Activated CD4-positive, alpha-beta T cell treated with anti-CD3 and anti-CD28 coated beads, Interleukin-2, amount 50 U/mL, for 48 hours (primary cell): ENCODE data around the gene BARX1.
"Not testable (repeated sequence)": the region's sequence is repeated elsewhere in the genome, so short reads cannot be mapped to it uniquely, and the experiment has no call there.

Experiments
- DNase-seq, 2 experiments: peaks; one replicate each; pipeline ENCODE4 v3.0.0-alpha.2; 2020

Gene BARX1

GRCh38 chr9:93950619-93951601 is 4.2 kb downstream of the BARX1 start:
- DNase-seq = no peak

DNA sequence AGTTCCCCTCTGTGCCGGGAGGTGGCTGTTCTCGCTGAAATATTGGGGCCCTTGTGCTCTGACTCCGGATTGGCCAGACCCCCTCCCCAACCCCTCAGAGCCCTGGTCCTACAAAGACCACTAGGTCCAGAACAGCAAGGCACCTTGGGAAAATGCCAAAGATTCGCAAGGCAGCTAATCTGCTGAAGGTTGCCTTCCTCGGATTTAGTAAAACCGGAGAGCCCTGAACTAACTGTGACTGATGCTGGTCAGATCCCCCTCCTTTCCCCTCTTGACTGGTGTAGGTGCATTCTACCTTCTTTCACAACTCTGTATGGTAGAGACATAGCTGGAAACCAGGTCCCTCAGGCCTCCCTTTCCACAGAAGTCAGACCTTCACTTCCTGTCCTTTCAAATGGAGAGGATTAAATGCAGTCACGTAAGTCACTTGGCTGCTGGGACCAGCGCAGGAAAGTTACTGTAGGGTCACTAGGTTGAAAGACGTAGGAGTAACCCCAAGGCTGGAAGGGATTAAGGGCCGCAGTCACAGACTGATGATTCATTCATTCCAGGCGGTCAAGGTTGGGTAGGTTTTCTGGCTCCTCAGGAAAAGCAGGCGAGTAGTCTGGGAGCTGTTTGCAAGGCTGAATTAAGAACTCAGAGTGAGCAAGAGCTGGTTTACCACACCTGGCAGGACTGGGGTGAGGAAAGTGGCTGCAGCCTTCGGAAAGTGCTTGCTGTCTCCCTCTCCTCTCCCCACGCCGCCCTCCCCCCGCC is 5.3 kb downstream of the BARX1 start:
- no peak for DNase-seq

DNA sequence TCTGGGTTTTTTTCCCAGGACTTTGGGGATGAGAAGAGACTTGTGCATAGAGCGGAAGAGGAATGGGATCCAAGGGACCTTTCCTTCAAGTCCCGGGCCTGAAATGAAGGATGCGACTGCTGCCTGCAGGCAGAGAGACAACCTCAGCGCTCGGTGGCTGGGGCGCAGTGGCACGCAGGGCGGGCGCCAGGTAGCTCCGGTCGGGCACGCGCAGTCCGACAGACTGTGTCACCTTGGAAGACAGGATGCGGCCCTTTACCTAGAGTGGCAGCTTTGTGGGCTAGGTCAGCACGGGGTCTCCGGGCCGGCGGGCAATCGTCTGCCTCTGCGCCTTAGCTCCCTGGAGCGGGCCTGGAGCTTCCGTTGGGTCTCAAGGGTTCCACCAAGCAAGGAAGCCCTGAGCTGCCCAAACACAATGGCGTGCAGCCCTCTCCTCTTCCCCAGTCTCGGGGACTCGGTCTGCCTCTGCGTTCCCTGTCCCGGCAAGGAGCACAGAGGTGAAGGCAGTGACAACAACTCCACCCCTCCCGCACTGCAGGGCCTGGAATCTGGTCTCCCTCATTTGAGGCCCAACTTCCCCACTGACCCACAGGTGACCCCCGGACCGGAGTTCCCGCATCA is 6.0 kb downstream of the BARX1 start:
- no peak for DNase-seq

DNA sequence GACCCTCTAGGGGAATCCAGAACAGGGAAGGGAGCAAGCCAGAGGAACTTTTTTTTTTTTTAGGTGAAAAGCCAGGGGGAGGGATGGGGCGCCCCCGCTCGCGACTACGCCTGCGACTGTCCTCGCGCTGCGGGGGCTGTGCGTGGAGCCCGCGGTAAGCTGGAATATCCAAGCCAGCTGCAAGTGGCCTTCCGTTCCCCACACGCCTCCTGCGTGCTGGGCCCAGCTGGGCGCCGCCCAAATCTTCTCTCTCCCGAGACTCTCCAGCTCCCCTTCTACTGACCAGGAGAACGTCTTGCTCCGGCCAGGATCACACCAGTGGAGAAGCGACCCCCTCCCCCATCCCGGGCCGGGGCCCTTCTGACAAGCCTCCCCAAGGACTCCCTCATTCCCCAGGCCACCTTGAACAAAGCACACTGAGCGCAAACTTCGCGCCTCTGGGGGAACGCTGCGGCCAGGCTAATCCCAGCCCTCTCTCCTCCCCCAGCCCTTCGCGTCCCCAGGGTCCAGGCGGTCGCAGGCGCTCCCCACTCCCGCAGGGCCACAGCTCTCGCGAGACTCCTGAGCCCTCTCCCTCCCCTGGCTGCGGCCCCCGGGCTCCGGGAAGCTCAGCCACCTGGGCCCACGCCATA is 6.6 kb downstream of the BARX1 start:
- no peak for DNase-seq

- no peak for DNase-seq
Measured at GRCh38 chr9:93947409-93948070, 7.6 kb downstream of the BARX1 start.

DNA sequence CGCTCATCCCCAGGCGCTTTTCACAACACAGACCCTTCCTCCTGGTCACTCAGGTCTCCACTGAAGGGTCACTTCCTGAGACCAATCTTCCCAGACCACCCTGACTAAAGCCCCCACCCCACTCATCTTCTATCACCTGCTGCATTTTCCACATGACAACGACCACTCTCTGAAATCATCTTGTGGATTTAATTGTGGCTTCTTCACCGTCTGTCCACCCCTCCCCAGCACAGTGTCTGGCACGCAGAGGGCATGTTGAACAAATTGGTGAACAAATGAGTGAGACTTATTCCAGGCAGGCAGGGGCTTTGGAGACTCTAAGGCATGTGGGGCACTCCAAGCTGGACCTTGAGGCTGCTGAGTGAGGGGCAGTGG is 8.8 kb downstream of the BARX1 start:
- no peak for DNase-seq

DNA sequence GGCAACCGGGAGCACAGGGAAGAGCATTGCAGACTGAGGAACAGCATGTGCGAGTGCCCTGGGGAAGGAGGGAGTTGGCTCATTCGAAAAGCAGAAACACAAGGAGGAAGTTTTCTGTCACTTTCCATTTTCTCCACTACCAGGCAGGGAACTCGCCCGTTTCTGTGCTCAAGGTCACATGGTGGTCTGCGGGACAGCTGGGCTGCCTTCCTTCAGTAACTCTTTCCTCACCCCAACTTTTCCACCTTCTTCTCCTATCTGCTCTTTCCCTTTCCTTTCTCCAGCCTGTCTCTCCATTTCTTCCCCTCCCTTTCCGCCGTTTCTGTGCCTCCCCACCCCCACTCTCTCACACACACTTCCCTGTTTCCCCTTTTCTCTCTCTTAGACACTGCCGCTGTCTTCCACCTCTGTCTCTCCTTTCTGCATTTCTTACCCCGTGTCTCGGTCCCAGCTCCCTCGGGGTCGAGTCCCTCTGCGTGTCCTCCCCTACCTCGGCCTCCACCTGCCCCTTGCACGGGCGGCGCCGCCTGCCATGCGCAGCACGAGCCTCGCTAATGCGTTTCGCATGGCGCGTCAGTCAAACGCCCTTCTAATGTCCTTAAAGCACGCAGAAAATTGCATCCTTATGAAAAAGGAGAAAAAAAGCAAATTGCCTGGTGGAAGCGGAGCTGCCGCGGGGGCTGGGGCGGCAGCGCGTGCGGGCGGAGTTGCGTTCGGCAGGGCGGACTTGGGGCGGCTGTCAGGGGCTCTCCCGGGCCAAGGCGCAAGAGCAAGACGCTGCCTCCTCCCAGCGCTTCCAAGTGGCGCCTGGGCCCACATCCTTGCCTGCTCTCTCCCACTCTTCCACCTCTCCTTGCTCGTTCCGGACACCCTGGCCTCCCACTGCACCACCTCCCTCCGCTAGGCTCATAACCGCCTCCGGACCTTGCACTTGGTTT is 9.5 kb downstream of the BARX1 start:
- DNase-seq = no peak

GRCh38 chr9:93944011-93944410 is 11.1 kb downstream of the BARX1 start:
- no peak for DNase-seq

- DNase-seq = no peak
Measured at GRCh38 chr9:93942161-93942560, 13.0 kb downstream of the BARX1 start.

DNA sequence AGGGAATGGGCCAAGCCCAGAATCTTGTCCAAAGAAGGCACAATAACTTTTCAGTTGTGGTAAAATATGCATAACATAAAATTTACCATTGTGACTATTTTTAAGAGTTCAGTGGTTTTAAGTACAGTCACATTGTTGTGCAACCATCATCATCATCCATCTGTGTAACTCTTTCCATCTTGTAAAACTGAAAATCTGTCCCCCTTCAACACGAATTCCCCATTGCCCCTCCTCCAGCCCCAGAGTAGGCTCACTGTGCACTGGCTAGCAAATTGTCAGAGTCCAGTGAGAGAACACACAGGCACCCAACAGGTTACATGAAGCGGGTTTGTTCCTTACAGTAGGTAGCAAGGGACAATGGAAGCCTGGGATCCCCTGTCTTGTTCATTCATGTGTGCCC is 13.7 kb downstream of the BARX1 start:
- DNase-seq = no peak

DNA sequence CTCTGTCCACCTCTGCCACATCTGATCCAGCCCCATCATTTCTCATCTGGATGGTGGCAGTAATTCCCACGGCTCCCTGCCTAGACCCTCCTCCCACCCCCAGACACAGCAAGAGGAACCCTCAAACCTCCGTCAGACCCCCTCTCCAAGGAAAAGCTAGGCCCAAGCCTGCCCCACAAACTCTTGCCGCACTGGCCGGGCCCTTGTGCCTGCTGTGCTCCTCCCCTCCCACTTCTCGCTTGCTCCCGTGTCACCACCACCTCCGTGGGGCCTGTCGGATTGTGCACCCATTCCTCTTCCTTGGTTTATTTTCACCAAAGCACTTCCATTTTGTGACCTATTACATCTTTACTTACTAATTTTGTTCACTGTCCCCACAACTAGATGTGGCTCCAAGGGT is 14.2 kb downstream of the BARX1 start:
- DNase-seq = no peak

- not testable (repeated sequence) for DNase-seq
Measured at GRCh38 chr9:93939589-93939988, 15.6 kb downstream of the BARX1 start.

DNA sequence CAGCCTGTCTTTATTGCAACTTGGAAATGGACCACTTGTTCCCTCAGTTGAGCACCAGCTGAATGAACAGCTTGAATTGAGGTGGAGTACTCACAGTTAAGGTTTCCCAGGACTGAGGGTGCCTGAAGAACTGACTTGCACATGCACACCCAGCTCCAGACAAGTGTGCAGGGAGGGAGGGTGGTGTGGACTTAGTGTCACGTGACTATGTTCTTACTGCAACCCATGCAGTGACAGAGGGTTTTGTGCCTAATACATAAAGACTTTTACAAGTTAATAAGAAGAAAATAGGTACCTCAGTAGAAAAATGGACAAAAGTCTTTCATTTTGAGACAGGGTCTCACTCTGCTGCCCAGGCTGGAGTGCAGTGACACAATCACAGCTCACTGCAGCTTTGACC is 18.0 kb downstream of the BARX1 start:
- no peak for DNase-seq

GRCh38 chr9:93931905-93932304 is 23.2 kb downstream of the BARX1 start:
- no peak for DNase-seq

DNA sequence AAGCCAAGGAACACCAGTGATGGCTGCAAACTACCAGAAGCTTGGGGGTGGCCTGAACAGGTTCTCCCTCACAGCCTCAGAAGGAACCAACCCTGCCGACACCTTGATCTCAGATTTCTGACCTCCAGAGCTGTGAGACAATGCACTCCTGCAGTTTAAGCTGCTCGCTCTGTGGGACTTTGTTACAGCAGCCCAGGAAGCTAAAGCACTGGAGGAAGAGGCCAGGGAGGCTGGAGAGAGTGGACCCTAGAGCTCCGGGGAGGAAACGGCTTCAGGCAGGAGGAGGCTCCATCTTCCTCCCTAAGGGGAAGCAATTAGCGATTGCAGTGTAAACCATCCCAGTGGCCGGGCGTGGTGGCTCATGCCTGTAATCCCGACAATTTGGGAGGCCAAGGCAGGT is 25.1 kb downstream of the BARX1 start:
- DNase-seq = no peak

DNA sequence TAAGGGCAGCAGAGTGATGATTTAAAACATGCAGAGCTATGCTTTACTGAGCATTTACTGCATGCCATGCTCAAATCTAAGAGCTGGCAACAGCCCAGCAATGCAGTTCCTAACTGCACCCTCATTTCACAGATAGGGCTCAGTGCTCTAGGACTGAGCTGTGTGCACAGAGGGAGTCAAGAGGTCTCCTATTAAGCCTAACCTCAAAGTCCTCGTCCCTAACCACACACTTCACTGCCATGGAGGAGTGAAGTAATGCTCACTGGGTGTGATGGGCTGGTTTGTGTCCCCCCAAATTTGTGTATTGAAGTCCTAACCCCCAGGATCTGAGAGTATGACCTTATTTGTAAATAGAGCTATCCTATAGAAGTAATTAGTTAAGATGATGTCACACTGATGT is 25.9 kb downstream of the BARX1 start:
- no peak for DNase-seq

GRCh38 chr9:93922535-93922934 is 32.6 kb downstream of the BARX1 start:
- DNase-seq = no peak

DNA sequence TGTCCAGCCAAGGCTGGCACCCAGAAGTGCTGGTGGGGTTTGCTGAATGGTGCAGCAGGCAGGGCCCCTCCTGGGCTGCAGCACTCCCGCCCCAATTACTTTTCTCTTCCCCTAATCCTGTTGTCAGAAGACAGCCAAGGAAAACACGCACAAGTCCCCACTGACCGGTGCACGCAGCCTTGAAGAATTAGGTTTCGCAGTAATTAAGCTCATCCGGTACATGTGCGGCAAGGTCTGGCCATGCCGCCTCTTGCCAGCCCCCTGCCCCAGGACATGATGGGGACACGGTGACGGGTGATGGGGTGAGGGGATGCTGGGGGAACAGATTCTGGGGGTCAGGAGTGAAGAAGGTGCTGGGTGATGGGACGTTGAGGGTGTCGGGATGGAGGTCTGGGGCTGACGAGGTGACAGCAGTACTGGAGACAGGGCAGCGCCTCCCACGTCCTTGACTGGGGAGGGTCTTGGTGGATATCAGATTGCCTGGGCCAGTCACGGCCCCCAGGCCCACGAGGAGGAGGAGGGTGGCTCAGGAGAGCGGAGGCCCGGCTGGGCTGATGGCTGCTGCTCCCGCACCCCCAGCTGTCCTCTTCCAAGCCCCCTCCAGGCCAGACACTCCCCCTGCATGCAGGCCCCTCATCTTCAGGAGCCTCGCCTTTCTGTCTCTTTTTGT is 34.9 kb downstream of the BARX1 start:
- no peak for DNase-seq

DNA sequence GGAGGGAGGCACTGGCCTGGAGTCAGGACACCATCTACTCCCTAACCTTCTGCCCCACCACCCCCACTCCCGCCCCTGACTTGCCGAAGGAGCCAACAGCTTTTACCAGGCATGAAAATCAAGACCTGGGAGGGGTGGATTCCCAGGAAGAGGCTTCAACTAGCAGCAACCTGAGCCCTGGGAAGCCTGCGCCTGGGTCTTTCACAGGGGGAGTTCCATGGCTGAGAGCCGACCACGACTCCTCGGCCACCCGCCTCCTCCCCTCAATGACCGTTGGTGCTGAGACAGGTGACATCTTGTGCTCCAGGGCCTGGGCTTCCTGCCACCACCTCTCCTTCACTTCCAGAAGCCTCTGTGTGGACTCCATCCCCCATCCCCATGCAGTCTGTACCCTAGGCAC is 37.1 kb downstream of the BARX1 start:
- DNase-seq = no peak

DNA sequence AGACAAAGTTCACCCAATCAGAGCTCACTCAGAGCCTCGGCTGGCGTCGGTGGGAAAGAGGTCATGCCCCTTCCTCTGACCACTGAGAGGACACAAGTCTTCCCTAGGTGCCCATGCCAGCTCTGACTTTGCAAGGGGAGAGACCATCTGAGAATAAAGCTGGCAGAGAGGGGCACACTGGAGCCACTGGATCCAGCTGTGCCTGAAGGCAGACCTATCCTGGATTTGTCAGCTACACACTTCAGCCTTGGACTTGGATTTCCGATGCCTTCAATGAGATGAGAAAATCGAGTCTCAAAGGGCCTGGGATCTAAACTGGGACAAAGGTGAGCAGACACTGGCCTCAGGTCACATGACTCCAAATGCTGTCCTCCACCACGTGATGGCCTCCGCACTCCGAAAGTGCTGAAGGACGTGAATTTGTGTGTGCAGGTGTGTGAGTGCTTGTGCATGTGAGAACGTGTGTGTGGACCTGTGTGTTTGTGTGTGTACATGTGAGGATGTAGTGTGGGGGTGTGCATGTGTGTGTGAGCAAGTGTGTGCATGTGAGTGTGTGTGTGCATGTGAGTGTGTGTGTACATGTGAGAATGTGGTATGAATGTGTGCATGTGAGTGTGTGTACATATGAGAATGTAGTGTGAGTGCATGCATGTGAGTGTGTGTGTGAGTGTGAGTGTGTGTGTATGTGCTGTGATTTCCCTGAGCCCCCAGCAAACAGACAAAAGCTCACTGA is 37.9 kb downstream of the BARX1 start:
- no peak for DNase-seq
